Measurements from ENCODE around the gene RTN4RL2.
A peak's percentile ranks its signal among the peaks of the same experiment; 100 is the strongest.

RTN4RL2 gene

DNA sequence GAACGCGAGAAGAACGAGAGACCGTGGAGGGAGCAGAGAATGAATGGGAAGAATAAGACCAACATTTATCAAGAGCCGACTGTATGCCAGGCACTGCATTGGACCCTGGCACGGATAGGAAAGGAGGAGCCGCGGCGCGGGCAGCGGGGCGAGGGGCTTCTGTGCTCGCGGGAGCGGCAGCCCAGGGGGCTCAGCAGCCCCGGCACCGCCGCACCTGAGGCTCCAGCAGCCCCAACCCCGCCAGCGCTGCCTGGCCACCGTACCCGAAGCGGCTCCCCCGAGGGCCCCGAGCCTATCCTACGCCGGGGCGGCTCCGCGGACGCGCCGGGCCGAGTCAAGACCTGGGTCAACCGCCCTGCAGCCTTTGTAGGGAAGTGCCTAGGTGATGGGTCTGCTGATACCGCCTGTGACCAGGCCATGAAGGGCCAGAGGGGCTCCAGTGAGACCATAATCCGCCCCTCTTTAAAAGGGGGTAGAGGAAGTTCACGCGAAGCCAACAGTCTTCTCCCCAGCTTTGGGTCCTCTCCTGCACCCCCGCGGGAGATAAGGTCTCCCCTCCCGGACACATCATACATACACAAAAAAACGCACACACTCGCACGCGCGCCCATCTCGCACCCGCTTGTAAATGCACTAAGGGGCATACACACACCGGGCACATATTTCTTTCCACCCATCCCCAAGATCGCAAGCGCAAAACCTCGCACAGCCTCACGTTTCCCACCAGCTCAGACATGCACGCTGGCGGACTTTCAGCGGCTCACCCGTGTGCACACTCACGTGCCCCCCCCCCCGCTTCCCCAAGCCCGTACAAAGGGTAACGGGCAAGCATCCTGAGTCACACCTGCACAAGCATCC, 935 bp upstream of the RTN4RL2 start:
- TF ChIP-seq POU2F2 (IDR thresholded peaks at IDR 0.05; ENCODE audit: low read depth, low read length) (no peak), SPI1 (IDR thresholded peaks at IDR 0.05; ENCODE audit: low read depth, low read length) (no peak), POLR2AphosphoS5 (IDR thresholded peaks at IDR 0.05; ENCODE audit: low read depth, low read length) (no peak), PAX5 (IDR thresholded peaks at IDR 0.05; ENCODE audit: insufficient read depth, low read length, severe bottlenecking) (no peak), TAF1 (IDR thresholded peaks at IDR 0.05; ENCODE audit: low read depth, low read length) (no peak), POLR2A (IDR thresholded peaks at IDR 0.05; ENCODE audit: low read depth, low read length) (no peak)
- FAIRE-seq: peak; percentile 60
- DNase-seq (ENCODE audit: insufficient read length, low spot score): no peak

DNA sequence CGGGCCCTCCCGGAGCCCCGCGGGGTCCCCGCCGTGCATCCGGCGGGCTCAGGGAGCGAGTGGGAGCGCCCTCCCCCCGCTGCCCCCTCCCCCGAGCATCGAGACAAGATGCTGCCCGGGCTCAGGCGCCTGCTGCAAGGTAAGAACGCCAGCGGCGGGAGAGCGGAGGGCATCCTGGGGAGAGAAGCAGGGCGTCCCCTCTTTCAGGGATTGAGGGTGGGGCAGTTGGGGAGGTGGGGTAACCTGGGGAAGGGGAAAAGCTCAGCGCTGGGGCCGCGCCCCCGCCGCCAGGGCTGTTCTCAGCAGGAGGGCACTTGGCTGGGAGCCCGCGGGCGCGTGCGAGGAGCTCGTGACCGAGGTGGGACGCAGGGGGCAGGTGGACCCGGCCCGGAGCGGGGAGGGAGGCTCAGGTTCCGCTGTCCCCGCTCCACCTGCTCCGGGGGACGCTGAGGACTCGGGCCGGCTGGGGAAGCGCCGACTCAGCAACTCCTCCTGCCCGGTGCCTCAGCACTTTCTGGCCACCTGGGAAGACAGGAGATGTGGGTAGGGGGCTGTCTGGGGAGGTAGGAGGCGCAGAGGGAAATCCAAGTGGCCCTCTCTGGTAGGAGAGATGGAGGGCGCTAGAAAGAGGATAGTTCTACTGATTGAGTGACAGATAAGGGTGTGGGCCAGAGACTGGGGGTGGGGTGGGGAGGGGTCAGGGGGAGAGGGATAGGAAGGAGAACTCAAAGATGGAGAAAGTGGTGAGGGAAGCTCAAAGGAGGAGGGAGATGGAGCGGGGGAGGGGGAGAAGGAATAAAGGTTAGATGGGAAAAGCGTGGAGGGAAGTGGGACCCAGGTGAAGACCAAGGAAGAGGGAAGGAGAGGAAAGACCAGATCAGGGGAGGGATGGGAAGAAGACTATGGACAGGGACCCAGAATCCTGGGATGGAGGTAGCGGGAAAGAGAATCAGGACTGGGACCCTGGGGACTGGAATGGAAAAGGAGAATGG, 726 bp downstream of the RTN4RL2 start:
- no peak for DNase-seq (ENCODE audit: insufficient read length, low spot score)
- TF ChIP-seq PAX5 (IDR thresholded peaks at IDR 0.05; ENCODE audit: insufficient read depth, low read length, severe bottlenecking) (no peak), POU2F2 (IDR thresholded peaks at IDR 0.05; ENCODE audit: low read depth, low read length) (no peak), POLR2AphosphoS5 (IDR thresholded peaks at IDR 0.05; ENCODE audit: low read depth, low read length) (no peak), POLR2A (IDR thresholded peaks at IDR 0.05; ENCODE audit: low read depth, low read length) (no peak), TAF1 (IDR thresholded peaks at IDR 0.05; ENCODE audit: low read depth, low read length) (no peak)
- no peak for FAIRE-seq

DNA sequence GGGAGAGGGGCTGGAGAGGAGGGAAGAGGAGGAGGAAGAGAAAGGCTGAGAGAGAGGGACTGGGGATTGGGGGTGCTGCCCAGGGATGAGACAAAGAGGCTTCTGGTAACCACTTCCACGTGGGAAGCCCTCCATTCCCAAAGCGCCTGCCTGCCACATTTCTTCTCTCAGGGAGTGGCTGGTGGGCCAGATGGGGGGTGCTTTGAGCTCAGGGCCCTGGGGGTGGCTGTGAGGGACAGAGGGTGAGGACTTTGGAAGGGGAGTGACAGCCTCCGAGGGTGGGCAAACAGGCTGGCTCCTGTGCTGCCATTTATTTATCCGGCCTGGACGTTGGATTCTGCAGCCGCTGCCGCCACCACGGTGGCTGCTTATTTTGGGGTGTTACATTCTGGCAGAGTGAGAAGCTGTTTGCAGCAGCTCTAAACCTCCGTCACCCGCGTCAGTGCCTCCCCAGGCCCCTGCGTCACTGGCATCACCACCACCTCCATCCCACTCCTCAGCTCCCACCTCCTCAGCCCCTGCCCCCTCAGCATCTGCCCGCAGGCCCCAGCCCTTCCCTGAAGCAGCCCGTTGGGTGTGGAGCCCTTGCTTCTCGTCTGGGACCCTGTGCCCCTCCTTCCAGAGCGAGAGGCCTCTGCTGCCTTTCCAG, 1.6 kb downstream of the RTN4RL2 start:
- no peak for FAIRE-seq
- DNase-seq (ENCODE audit: insufficient read length, low spot score): no peak
- no peak for TF ChIP-seq SPI1 (IDR thresholded peaks at IDR 0.05; ENCODE audit: low read depth, low read length)
- no peak for TF ChIP-seq POLR2A (IDR thresholded peaks at IDR 0.05; ENCODE audit: low read depth, low read length)
- no peak for TF ChIP-seq POU2F2 (IDR thresholded peaks at IDR 0.05; ENCODE audit: low read depth, low read length)
- no peak for TF ChIP-seq POLR2AphosphoS5 (IDR thresholded peaks at IDR 0.05; ENCODE audit: low read depth, low read length)
- no peak for TF ChIP-seq PAX5 (IDR thresholded peaks at IDR 0.05; ENCODE audit: insufficient read depth, low read length, severe bottlenecking)
- TF ChIP-seq TAF1 (IDR thresholded peaks at IDR 0.05; ENCODE audit: low read depth, low read length): no peak

DNA sequence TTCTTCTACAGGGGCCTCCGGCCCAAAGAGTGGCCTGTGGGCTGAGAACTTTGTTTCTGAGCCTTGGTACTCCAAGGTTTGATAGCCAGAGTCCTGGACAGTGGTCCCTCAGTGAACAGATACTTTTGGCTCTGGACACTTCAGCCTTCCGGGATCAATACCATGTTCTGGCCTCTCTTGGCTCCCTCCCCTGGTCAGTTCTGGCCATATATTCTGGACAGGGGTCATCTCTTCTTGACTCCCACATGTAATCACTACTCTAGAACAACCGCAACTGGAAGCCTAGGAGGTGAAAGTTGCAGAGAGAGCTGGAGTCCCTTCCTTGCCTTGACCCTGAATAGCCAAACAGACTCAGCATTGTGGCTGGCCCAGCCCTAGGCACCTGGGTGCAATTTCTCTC, 2.3 kb downstream of the RTN4RL2 start:
- TF ChIP-seq POLR2A (IDR thresholded peaks at IDR 0.05; ENCODE audit: low read depth, low read length) (no peak), POU2F2 (IDR thresholded peaks at IDR 0.05; ENCODE audit: low read depth, low read length) (no peak)
- FAIRE-seq: no peak

DNA sequence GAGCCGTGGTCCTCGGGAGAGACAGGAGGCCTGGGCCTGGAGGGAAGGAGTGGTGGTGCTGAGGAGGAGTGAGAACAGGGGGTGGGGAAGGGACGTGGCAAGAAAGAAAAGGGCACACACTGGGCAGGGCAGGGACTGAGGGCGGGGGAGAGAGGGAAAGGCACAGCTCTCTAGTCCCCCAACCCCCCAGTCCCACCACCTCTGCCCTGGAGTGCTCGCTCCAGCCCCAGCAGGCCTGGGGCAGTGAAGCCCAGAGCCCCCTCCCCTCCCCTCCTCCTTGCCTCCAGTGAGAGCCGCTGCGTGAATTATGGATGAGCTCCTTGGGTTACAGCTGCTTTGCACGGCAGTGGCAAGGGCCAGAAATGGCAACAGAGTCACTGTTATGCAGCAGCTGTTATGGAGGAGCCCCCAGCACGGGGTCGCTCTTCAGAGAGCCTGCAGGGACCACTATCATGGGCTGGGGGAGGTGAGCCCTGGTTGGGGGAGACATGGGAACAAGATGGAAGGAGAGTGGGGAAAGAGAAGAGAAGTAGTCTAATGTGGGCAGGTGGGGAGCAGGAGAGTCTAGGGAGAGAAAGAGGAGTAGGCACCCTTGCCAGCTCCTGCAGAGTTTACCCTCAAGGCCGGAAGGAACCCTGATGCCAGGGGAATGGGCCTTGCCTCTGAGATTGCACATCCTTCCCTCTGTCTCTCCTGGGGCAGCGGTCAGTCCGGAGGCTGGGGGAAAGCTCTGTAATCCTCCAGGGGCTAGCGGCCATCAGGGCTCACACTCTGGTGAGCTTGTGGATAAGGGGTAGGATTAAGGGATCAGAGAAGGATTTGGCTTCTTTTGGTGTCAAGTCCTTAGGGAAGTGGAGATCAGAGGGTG, 3.6 kb downstream of the RTN4RL2 start:
- DNase-seq (ENCODE audit: insufficient read length, low spot score) (no peak), FAIRE-seq (no peak)
- TF ChIP-seq SPI1 (IDR thresholded peaks at IDR 0.05; ENCODE audit: low read depth, low read length) (no peak), TAF1 (IDR thresholded peaks at IDR 0.05; ENCODE audit: low read depth, low read length) (no peak), PAX5 (IDR thresholded peaks at IDR 0.05; ENCODE audit: insufficient read depth, low read length, severe bottlenecking) (no peak), POLR2AphosphoS5 (IDR thresholded peaks at IDR 0.05; ENCODE audit: low read depth, low read length) (no peak), POLR2A (IDR thresholded peaks at IDR 0.05; ENCODE audit: low read depth, low read length) (no peak), POU2F2 (IDR thresholded peaks at IDR 0.05; ENCODE audit: low read depth, low read length) (no peak)

More for the DNA sequence above, 2.3 kb downstream of the RTN4RL2 start:
- DNase-seq (ENCODE audit: insufficient read length, low spot score): no peak

DNA sequence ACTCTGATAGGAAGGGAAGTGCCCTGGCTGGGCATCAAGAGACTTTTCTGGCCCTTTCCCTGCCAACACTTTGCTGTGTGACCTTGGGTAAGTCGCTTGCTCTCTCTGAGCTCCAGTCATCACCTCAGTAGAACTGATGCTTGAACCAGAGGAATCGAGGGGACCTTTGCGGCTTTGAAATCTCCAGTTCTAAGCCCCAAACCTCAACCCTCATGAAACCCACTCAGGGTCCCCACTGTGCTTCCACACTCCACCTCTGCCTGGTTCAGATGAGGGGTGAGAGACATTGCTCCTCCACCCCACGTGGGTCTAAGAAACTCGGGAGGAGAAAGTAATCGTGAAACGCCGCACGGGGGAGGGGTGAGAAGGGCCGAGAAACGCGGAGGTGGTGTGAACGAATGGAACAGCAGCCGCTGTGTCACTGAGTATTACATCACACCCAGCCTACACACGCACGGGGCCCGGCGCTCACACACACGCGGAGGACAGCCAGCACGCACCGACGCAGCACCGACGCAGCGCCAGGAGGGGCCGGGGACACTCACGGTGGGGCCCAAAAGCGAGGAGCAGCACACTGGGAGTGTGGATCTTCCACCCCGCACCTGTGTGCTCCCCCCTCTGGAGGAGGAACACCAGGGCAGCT, 4.3 kb downstream of the RTN4RL2 start:
- DNase-seq (ENCODE audit: insufficient read length, low spot score) (no peak), FAIRE-seq (no peak)
- TF ChIP-seq POU2F2 (IDR thresholded peaks at IDR 0.05; ENCODE audit: low read depth, low read length): no peak
- no peak for TF ChIP-seq PAX5 (IDR thresholded peaks at IDR 0.05; ENCODE audit: insufficient read depth, low read length, severe bottlenecking)
- TF ChIP-seq POLR2A (IDR thresholded peaks at IDR 0.05; ENCODE audit: low read depth, low read length): no peak
- TF ChIP-seq TAF1 (IDR thresholded peaks at IDR 0.05; ENCODE audit: low read depth, low read length): no peak
- TF ChIP-seq SPI1 (IDR thresholded peaks at IDR 0.05; ENCODE audit: low read depth, low read length): no peak
- no peak for TF ChIP-seq POLR2AphosphoS5 (IDR thresholded peaks at IDR 0.05; ENCODE audit: low read depth, low read length)

DNA sequence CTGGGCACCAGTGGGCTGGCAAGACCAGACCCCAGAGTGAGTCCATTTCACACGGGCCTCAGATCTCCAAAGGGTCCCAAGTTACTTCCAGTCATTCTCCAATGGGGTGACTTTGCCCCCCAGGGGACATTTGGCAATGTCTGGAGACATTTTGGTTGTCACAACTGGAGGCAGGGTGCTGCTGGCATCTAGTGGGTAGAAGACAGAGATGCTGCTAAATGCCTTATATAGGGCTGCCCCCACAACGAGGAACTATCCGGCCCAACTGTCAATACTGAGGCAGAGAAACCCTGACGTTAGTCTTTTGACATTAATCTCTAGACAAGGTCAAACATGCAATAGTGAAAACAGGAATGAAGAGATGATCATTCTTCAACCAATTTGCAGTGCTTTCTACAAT, 6.4 kb downstream of the RTN4RL2 start:
- TF ChIP-seq POLR2A (IDR thresholded peaks at IDR 0.05; ENCODE audit: low read depth, low read length): no peak
- no peak for TF ChIP-seq PAX5 (IDR thresholded peaks at IDR 0.05; ENCODE audit: insufficient read depth, low read length, severe bottlenecking)
- no peak for TF ChIP-seq POLR2AphosphoS5 (IDR thresholded peaks at IDR 0.05; ENCODE audit: low read depth, low read length)
- no peak for TF ChIP-seq POU2F2 (IDR thresholded peaks at IDR 0.05; ENCODE audit: low read depth, low read length)
- no peak for TF ChIP-seq SPI1 (IDR thresholded peaks at IDR 0.05; ENCODE audit: low read depth, low read length)
- no peak for TF ChIP-seq TAF1 (IDR thresholded peaks at IDR 0.05; ENCODE audit: low read depth, low read length)
- FAIRE-seq (no peak), DNase-seq (ENCODE audit: insufficient read length, low spot score) (no peak)
